SIG-M5 treated with dmso at 0.1 percent for 504 hours (cell line): ENCODE measurements around the gene SNTB2.

ENCODE experiments used
- DNase-seq: peaks from one replicate; lab custom pipeline; 2025; ENCODE audit not compliant: unreplicated experiment; lab: John Stamatoyannopoulos, UW

The SNTB2 gene

DNA sequence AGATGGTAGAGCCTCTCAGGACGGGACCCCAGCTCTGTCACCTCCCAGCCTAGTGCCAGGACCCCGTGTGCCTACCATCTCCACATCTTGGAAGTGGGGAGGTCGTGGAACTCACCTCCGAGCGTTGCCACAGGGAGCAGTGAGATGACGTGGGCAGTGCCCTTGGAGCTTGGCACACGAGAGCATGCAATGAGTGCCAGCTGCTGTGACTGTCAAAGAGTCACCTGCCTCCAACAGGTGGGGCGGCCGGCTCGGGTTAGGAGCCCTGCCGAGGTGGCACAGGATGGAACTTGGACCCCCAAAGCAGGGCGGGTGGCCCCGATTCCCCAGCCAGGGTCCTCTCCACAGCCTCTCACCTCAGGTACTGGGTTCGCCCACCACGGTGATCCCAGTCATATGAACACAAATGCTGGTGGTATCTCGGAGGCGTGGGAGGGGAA is 129.7 kb downstream of the SNTB2 start:
- DNase-seq, result no peak

- no peak for DNase-seq
Measured at GRCh38 chr16:69318177-69318910, 131.4 kb downstream of the SNTB2 start.

- DNase-seq, result no peak
Measured at GRCh38 chr16:69318911-69319289, 131.9 kb downstream of the SNTB2 start.

- DNase-seq, result no peak
Measured at GRCh38 chr16:69319381-69319780, 132.4 kb downstream of the SNTB2 start.

DNA sequence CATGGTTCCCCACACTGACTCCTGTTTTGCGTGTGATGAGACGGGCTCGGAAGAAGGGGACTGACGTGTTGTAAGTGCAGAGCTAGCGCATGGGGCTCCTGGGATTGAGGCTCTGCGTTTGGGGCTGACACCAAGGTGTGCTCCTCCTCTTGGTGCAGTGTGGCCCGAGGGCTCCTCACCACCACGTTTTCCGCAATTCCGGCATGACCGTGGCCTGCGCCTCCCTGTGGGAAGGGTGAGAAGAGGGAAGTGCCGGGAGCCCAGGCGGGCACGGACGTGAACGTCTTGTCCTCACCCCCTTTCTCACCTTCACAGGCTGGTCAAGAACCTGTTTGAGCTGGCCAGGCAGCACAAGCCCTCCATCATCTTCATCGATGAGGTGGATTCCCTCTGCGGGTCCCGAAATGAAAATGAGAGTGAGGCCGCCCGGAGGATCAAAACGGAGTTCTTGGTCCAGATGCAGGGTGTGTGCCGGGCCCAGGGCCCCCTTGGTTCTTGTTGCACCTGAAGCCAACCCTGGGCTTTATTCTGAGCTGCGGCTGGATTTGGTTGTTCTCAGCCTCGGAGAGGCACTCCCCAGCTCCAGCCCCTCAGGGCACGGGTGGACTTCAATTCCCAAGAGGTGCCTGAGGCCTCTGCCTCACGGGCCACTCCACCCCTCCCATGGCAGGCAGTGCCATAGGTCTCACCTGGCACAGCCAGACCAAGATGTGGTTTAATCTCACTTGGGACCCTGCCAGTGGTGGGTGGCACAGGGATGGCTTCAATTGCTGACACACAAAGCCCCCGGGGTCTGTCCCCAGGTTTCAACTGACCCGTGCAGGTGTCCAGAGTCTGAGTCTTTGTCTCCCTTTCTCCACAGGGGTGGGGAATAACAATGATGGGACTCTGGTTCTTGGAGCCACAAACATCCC is 133.1 kb downstream of the SNTB2 start:
- DNase-seq, result no peak

GRCh38 chr16:69320740-69321073 is 133.7 kb downstream of the SNTB2 start:
- DNase-seq, result no peak

DNA sequence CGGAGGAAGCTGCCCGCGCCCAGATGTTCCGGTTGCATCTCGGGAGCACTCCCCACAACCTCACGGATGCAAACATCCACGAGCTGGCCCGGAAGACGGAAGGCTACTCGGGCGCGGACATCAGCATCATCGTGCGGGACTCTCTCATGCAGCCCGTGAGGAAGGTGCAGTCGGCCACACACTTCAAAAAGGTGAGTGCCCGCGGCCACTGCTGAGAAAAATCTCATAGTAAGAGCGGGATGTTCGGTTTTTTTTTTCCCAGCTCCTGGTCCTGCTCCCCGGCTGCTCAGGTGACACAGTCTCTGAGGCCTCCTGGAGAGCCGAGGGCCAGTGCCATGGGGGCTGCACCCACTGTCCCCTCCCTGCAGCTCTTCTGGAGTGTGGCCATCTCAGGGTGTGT is 134.1 kb downstream of the SNTB2 start:
- DNase-seq, result no peak

DNA sequence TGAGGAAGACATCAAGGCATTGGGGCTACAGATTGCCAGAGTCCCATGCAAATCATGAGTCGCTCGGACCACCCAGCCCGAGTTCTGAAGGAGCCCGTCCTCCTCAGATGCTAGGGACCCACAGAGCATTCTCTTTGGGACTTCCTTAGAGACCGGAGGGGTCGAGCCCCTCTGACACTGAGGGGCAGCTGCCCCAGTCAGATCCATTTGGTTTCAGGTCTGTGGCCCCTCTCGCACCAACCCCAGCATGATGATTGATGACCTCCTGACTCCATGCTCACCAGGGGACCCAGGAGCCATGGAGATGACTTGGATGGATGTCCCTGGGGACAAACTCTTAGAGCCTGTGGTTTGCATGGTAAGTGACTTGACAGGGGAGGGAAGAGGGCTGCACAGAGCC is 135.4 kb downstream of the SNTB2 start:
- DNase-seq, result no peak

GRCh38 chr16:69323415-69323814 is 136.5 kb downstream of the SNTB2 start:
- DNase-seq, result no peak

GRCh38 chr16:69324013-69324531 is 137.1 kb downstream of the SNTB2 start:
- DNase-seq, result no peak

GRCh38 chr16:69324585-69325253 is 137.8 kb downstream of the SNTB2 start:
- DNase-seq, result no peak

- DNase-seq, result no peak
Measured at GRCh38 chr16:69325784-69326171, 138.8 kb downstream of the SNTB2 start.

DNA sequence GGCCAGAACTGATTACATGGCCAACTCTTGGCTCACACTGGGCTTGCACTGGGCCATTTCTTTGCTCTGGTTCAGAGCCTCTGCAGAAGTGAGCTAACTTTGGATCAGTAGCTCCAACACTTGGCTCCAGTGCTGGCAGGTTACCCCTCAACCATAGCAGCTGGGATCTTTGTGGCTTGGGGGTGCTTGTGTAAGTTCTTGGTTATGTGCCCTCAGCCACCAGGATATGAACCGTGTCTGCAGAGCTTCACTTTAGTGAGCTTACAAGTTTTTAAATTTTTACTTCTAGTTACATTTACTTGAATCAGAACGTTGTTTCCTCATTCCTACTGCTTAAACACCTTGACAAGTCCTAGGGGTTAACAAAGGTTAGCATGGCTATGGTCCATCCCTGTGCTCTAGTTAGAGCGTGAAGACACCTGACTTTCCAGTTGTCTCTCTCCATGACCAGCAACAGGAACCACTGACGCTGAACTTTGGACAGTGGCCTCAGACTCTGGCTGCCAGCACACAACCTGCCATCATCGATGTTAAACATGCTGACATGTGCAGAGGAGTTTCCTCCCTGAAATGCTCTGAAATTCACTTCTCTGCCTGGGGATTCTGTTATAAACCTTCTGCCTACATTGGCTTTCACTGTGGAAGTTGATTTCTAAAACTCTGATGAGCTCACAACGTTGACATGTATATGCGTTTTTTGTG is 139.4 kb downstream of the SNTB2 start:
- no peak for DNase-seq

- DNase-seq, result no peak
Measured at GRCh38 chr16:69327585-69328310, 140.8 kb downstream of the SNTB2 start.

GRCh38 chr16:69328854-69329316 is 141.9 kb downstream of the SNTB2 start:
- peak; percentile 35 for DNase-seq

DNA sequence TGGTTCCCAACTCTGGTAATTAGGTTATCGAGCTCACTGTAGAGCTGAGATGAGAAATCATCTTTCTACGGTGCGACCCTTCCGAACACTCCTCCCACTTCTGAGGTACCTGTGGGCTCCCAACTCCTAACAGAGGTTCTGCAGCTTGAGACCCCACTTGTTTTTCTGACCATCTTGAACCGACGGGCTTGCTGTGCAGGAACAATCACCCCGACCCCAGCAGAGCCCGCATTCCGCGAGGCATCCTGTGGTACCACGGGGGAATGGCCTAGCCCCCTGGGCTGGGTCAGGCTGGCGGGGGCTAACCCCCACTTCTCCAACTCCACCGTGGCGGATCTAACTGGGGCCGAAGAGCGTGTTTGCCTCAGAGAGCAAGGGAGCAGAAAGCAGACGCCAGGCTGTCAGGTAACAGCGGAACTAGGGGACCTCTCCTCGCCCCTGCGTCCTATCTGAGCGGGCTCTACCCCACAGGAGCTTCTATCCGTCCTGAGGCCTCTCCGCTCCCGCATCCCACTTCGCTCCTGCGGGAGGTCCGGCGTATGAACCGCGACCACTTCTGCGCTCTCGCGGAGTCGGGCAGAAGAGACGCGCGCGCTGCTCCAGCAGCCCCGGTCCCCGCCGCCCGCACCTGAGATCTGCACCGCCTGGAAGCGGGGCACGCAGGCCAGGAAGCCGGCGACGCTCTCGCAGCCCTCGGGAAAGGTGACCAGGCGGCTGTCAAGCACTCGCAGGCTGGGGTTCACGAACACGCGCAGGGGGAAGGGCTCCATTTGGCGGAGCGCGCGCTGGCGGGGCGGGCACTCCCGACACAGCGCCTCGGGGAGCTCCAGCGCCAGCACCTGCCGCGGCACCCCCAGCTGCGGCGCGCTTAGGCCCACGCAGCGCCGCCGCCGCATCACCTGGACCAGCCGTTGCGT is 142.7 kb downstream of the SNTB2 start:
- DNase-seq, result no peak

- peak; percentile 86 for DNase-seq
Measured at GRCh38 chr16:69330286-69331109, 143.5 kb downstream of the SNTB2 start, which contains the start of gene PDF. Gene PDF, minus strand, starts transcription at chr16:69330588. Its CDS starts 18 bp downstream, at chr16:69330570.

DNA sequence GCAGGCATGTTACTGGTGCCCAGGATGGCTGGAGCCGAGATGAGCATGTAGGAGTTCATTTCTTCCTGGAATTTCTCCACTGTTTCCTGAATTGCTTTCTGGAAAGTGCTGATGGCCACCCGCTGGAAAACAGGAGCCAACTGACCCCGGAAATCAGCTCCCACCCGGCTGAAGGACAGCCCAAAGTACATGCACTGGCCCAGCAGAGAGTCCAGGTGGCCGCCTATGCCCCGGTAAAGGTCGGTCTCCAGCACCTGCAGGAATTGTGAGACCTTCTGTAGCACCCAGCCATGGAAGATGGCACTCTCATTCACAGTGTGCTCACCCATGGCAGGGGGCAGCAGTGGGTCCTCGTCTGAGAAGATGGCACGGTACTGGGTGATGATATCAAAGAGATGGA is 147.7 kb downstream of the SNTB2 start:
- DNase-seq, result no peak
